ENCODE data around the gene PLEKHJ1. TPM values are rescaled to one million over a fixed set of nuclear protein-coding genes. Genes with fewer than 3 reads are reported as not detected.
A peak's percentile ranks its signal among the peaks of the same experiment; 100 is the strongest.

The PLEKHJ1 gene
- total and polyA plus RNA-seq, 9 of the 15 experiments (the other 6 are each of a cell fraction or from before 2014, with no cell fraction given) = 1.5 to 188 (median 63.9) TPM

- 88% methylated on average over 17 of the region's 28 CpGs for WGBS (ENCODE audit: insufficient coverage, low coverage, missing lambda C conversion rate)
- Histone ChIP-seq H3K36me3 (ENCODE audit: control insufficient read depth, insufficient read depth, low read length) (peaks cover 69% of the 10 kb centered on the region; the same call in 2 of the 3 replicates), H3K79me2 (ENCODE audit: control insufficient read depth, insufficient read depth, low read length) (peaks cover 17% of the 10 kb centered on the region), H3K4me2 (ENCODE audit: insufficient read depth, low read length) (no peak overlapping the region), H3K9me1 (ENCODE audit: control insufficient read depth, insufficient read depth, low read length) (no peaks in the 10 kb centered on the region), H3K27ac (ENCODE audit: extremely low read depth, low read depth, low read length) (no peak overlapping the region), H3K27me3 (ENCODE audit: control insufficient read depth in 2 of 2, insufficient read depth in 2 of 2, low read length in 2 of 2) (no peaks in the 10 kb centered on the region), H3K9me3 (replicated peaks; ENCODE audit: control insufficient read depth, insufficient read depth, low read depth, low read length) (no peaks in the 10 kb centered on the region), H3K4me1 (replicated peaks in 1 of 2; ENCODE audit: control insufficient read depth in 2 of 2, insufficient read depth in 2 of 2, low read length in 2 of 2) (peaks cover 0 to 67% of the 10 kb centered on the region in 2 experiments; a peak in 2 of 5 replicates), H2AFZ (ENCODE audit: low read depth, low read length) (no peak overlapping the region), H3K9ac (ENCODE audit: insufficient read depth in 1 of 2, low read depth in 2 of 2, low read length in 2 of 2) (peak overlapping the region in 1 of 2 experiments; percentile 31; a peak in 1 of 4 replicates), H4K20me1 (replicated peaks; ENCODE audit: control insufficient read depth, insufficient read depth, low read length) (peaks cover 10% of the 10 kb centered on the region), H3K4me3 (no peak overlapping the region)
- no peak for FAIRE-seq
- CTCF ChIA-PET (ENCODE audit: low intra/inter-chr PET ratio) = no interaction called here
- in situ Hi-C loops (cut with MboI) (no loop called here), intact Hi-C loops (cut with micrococcal nuclease) (no loop called here)
- TF ChIP-seq RBM22 (IDR thresholded peaks at IDR 0.05; ENCODE audit: low read depth, low read length, poor library complexity, severe bottlenecking) (peak; percentile 19), CHD1 (IDR thresholded peaks at IDR 0.05; ENCODE audit: low read length) (no peak), ZC3H11A (IDR thresholded peaks at IDR 0.05; ENCODE audit: low read depth, low read length) (no peak), ZSCAN29 (IDR thresholded peaks at IDR 0.05) (no peak), CTCFL (IDR thresholded peaks at IDR 0.05; ENCODE audit: borderline replicate concordance, insufficient read depth, low read depth, low read length, poor library complexity, severe bottlenecking) (no peak), ZBTB7A (IDR thresholded peaks at IDR 0.05; ENCODE audit: borderline replicate concordance, control insufficient read depth, low read depth, low read length) (peak; percentile 19; the same call in 1 of the 2 replicates)
- TF ChIP-seq, protein P1, sequence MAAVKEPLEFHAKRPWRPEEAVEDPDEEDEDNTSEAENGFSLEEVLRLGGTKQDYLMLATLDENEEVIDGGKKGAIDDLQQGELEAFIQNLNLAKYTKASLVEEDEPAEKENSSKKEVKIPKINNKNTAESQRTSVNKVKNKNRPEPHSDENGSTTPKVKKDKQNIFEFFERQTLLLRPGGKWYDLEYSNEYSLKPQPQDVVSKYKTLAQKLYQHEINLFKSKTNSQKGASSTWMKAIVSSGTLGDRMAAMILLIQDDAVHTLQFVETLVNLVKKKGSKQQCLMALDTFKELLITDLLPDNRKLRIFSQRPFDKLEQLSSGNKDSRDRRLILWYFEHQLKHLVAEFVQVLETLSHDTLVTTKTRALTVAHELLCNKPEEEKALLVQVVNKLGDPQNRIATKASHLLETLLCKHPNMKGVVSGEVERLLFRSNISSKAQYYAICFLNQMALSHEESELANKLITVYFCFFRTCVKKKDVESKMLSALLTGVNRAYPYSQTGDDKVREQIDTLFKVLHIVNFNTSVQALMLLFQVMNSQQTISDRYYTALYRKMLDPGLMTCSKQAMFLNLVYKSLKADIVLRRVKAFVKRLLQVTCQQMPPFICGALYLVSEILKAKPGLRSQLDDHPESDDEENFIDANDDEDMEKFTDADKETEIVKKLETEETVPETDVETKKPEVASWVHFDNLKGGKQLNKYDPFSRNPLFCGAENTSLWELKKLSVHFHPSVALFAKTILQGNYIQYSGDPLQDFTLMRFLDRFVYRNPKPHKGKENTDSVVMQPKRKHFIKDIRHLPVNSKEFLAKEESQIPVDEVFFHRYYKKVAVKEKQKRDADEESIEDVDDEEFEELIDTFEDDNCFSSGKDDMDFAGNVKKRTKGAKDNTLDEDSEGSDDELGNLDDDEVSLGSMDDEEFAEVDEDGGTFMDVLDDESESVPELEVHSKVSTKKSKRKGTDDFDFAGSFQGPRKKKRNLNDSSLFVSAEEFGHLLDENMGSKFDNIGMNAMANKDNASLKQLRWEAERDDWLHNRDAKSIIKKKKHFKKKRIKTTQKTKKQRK (IDR thresholded peaks at IDR 0.05; ENCODE audit: borderline replicate concordance, low read depth, low read length) = no peak
- TF ChIP-seq, protein P2, sequence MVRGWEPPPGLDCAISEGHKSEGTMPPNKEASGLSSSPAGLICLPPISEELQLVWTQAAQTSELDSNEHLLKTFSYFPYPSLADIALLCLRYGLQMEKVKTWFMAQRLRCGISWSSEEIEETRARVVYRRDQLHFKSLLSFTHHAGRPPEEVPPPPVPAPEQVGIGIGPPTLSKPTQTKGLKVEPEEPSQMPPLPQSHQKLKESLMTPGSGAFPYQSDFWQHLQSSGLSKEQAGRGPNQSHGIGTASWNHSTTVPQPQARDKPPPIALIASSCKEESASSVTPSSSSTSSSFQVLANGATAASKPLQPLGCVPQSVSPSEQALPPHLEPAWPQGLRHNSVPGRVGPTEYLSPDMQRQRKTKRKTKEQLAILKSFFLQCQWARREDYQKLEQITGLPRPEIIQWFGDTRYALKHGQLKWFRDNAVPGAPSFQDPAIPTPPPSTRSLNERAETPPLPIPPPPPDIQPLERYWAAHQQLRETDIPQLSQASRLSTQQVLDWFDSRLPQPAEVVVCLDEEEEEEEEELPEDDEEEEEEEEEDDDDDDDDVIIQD (CRISPR knock-in tag; IDR thresholded peaks at IDR 0.05) = no peak
- BruUV-seq (replicated peaks) = no TSS peak
- POLR2A ChIA-PET = interaction anchor here (1.1 to 3.3 kb wide), 3 partner anchors 8 to 12 kb away, joined by 4 to 35 read pairs (median 22); no protein-coding TSS in a partner anchor
- DNase-seq (ENCODE audit: extremely low read depth in 1 of 4, low spot score in 3 of 4) = no peak
- ATAC-seq = no peak
Observed at GRCh38 chr19:2247433-2248101, 11.4 kb upstream of the PLEKHJ1 start.

Measured in K562 (cell line).